HEK293 (cell line): Measurements from ENCODE around the gene RNU1-1.
"Not testable (repeated sequence)": the region's sequence is repeated elsewhere in the genome, so short reads cannot be mapped to it uniquely, and the experiment has no call there.

Experiments used
- CTCF ChIP-seq: fragments of 450-650 bp; formaldehyde crosslinking; IDR thresholded peaks from 2 replicates; pipeline ENCODE4 v1.5.1; 2016; ENCODE audit warnings: missing biosample characterization, missing genetic modification characterization
- ZNF350 ChIP-seq: fragments of 450-650 bp; formaldehyde crosslinking; IDR thresholded peaks from 2 replicates; pipeline ENCODE4 v1.5.0; 2017; ENCODE audit warnings: missing biosample characterization, mild to moderate bottlenecking, missing genetic modification characterization

GRCh38 chr1:16535487-16535886 is 21.4 kb upstream of the RNU1-1 start:
- not testable (repeated sequence) for TF ChIP-seq CTCF, ZNF350 (tag by site-specific recombination)
